ENCODE results near the gene LAMB4. TPM values are rescaled to one million over a fixed set of nuclear protein-coding genes. Genes with fewer than 3 reads are reported as not detected.

LAMB4 gene
- total and polyA plus RNA-seq, 2 of the 4 experiments (the other 2 are of a cell fraction): 0.12 to 0.18 TPM

GRCh38 chr7:108083980-108084379 lies 46.2 kb downstream of the LAMB4 start:
- Histone ChIP-seq H2BK15ac (ENCODE audit: low read depth, low read length) (peak overlapping the region; percentile 92; the same call in 2 of the 3 replicates), H2AK5ac (ENCODE audit: low read depth, low read length) (peak overlapping the region; percentile 92), H2BK5ac (ENCODE audit: low read depth, low read length, poor library complexity, severe bottlenecking) (no peak overlapping the region), H3K56ac (ENCODE audit: extremely low read depth, insufficient read depth, low read length) (no peak overlapping the region), H3K36me3 (ENCODE audit: control insufficient read depth, insufficient read depth, low read length) (no peaks in the 10 kb centered on the region), H3K4me1 (ENCODE audit: control insufficient read depth, insufficient read depth, low read length) (peaks cover 21% of the 10 kb centered on the region), H3K4me3 (ENCODE audit: insufficient read depth, low read depth, low read length) (no peak overlapping the region), H3K18ac (ENCODE audit: low read depth, low read length) (peak overlapping the region; percentile 19), H4K5ac (ENCODE audit: low read depth, low read length) (peak overlapping the region; percentile 4; the same call in 1 of the 2 replicates), H3K27ac (ENCODE audit: insufficient read depth, low read length) (no peak overlapping the region), H3K9me1 (ENCODE audit: insufficient read depth, low read length) (peaks cover 15% of the 10 kb centered on the region), H3K14ac (replicated peaks; ENCODE audit: low read depth, low read length) (peak overlapping the region; percentile 65; the same call in 1 of the 2 replicates), H3K27me3 (ENCODE audit: control insufficient read depth, insufficient read depth, low read length) (no peaks in the 10 kb centered on the region), H3K9me3 (ENCODE audit: control insufficient read depth, insufficient read depth, low read length) (peaks cover 2% of the 10 kb centered on the region; the same call in 1 of the 2 replicates), H3K4me2 (ENCODE audit: low read depth, low read length) (no peak overlapping the region), H3K9ac (ENCODE audit: low read depth, low read length) (no peak overlapping the region), H2AFZ (replicated peaks; ENCODE audit: low read length, poor library complexity) (no peak overlapping the region), H2BK120ac (ENCODE audit: low read depth, low read length) (peak overlapping the region; percentile 80), H3K23ac (ENCODE audit: low read depth, low read length) (no peak overlapping the region), H4K8ac (ENCODE audit: low read depth in 2 of 2, low read length in 2 of 2) (peak overlapping the region in 1 of 2 experiments; percentile 3; a peak in 1 of 4 replicates), H4K91ac (ENCODE audit: insufficient read depth, low read depth, low read length) (peak overlapping the region; percentile 82; the same call in 1 of the 2 replicates), H2AK9ac (replicated peaks; ENCODE audit: low read depth, low read length, poor library complexity) (no peak overlapping the region), H3K79me1 (ENCODE audit: low read depth in 1 of 2, low read length in 2 of 2) (peaks cover 0 to 2% of the 10 kb centered on the region in 2 experiments; a peak in 1 of 4 replicates), H4K20me1 (ENCODE audit: insufficient read depth, low read length) (no peaks in the 10 kb centered on the region), H2BK20ac (ENCODE audit: low read depth, low read length) (peak overlapping the region; percentile 58), H3K4ac (ENCODE audit: low read depth, low read length) (peak overlapping the region; percentile 67)
- dilution Hi-C loops (cut with HindIII; ENCODE audit: low sequenced_read_pairs, unreplicated experiment) (no loop called here), in situ Hi-C loops (cut with MboI; ENCODE audit: low sequenced_read_pairs) (no loop called here), intact Hi-C loops (cut with micrococcal nuclease) (no loop called here)
- ChIA-PET CTCF (no interaction called here), POLR2A (ENCODE audit: unreplicated experiment) (no interaction called here)
- ATAC-seq (ENCODE audit: low read depth): 0 out of 2 replicates have a peak, but pooled peaks have one; percentile 5
- no TSS peak for BruUV-seq (replicated peaks)
- peak; percentile 41 for DNase-seq
- WGBS, 2 experiments (ENCODE audit: extremely low coverage in 2 of 2, insufficient read length in 1 of 2): 100% methylated on average over 1 of the region's 1 CpG; no CpG with 5 or more reads in 1 of the 2 experiments
- TF ChIP-seq, protein P1, sequence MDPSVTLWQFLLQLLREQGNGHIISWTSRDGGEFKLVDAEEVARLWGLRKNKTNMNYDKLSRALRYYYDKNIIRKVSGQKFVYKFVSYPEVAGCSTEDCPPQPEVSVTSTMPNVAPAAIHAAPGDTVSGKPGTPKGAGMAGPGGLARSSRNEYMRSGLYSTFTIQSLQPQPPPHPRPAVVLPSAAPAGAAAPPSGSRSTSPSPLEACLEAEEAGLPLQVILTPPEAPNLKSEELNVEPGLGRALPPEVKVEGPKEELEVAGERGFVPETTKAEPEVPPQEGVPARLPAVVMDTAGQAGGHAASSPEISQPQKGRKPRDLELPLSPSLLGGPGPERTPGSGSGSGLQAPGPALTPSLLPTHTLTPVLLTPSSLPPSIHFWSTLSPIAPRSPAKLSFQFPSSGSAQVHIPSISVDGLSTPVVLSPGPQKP (IDR thresholded peaks at IDR 0.05; ENCODE audit: borderline replicate concordance, low read depth, low read length): no peak
- TF ChIP-seq CEBPB (IDR thresholded peaks at IDR 0.05; ENCODE audit: low read depth, low read length) (no peak), FOS (IDR thresholded peaks at IDR 0.05; ENCODE audit: low read depth, low read length) (peak; percentile 53; the same call in 1 of the 2 replicates), BHLHE40 (IDR thresholded peaks at IDR 0.05; ENCODE audit: low read depth, low read length) (no peak), MAFK (IDR thresholded peaks at IDR 0.05; ENCODE audit: low read depth, low read length) (0 out of 2 replicates have a peak, but pooled peaks have one; percentile 8), POLR2A (IDR thresholded peaks at IDR 0.05; ENCODE audit: low read depth, low read length) (no peak), MXI1 (IDR thresholded peaks at IDR 0.05; ENCODE audit: borderline replicate concordance, low read depth, low read length) (no peak), NFE2L2 (IDR thresholded peaks at IDR 0.05; ENCODE audit: low read depth, low read length) (peak; percentile 54; the same call in 1 of the 2 replicates)
